WTC11 (cell line): Measurements from ENCODE around the gene GLB1L3. TPM values are rescaled to one million over a fixed set of nuclear protein-coding genes. Genes with fewer than 3 reads are reported as not detected.

Source experiments
- ATAC-seq: fragments of 200-7000 bp; cut with Tn5 transposase; 2 replicates; pipeline ENCODE4 v1.10.0; 2021; ENCODE audit warnings: mild to moderate bottlenecking, moderate library complexity
- CTCF ChIA-PET: fragments of 300-600 bp; sonication (Branson Sonifier 250); formaldehyde crosslinking; loops from one replicate; lab custom pipeline; 2021; ENCODE audit warnings: antibody characterized with exemption; lab: Charles Lee
- POLR2A ChIA-PET: fragments of 350-600 bp; sonication (Branson Sonifier 250); formaldehyde crosslinking; loops from one replicate; lab custom pipeline; 2021; ENCODE audit warnings: antibody characterized with exemption; lab: Charles Lee
- DNase-seq: peaks from one replicate; pipeline ENCODE4 v3.0.0; 2021; ENCODE audit warnings: low spot score
- H3K27ac Mint-ChIP-seq: 2 replicates; pipeline ENCODE4 v1.8.0; 2021; ENCODE audit warnings: mixed read lengths
- H3K27me3 Mint-ChIP-seq: 2 replicates; pipeline ENCODE4 v1.8.0; 2021; ENCODE audit warnings: low read depth, mild to moderate bottlenecking, moderate library complexity, mixed read lengths
- H3K36me3 Mint-ChIP-seq: 2 replicates; pipeline ENCODE4 v1.8.0; 2021; ENCODE audit warnings: mixed read lengths
- H3K4me1 Mint-ChIP-seq: 2 replicates; pipeline ENCODE4 v1.8.0; 2022; ENCODE audit warnings: mixed read lengths
- H3K4me3 Mint-ChIP-seq: 2 replicates; pipeline ENCODE4 v1.8.0; 2021; ENCODE audit warnings: mild to moderate bottlenecking, moderate library complexity, mixed read lengths
- H3K9me3 Mint-ChIP-seq: 2 replicates; pipeline ENCODE4 v1.8.0; 2021; ENCODE audit warnings: mixed read lengths
- AFF4 ChIP-seq: sonication (generic); formaldehyde crosslinking; IDR thresholded peaks from 2 replicates; pipeline ENCODE4 v1.8.1; 2023; ENCODE audit warnings: mild to moderate bottlenecking, missing genetic modification reagents, borderline replicate concordance
- ATF6 ChIP-seq: sonication (generic); formaldehyde crosslinking; IDR thresholded peaks from 2 replicates; pipeline ENCODE4 v1.8.1; 2023; ENCODE audit warnings: mild to moderate bottlenecking, missing genetic modification reagents
- CBFB ChIP-seq: sonication (generic); formaldehyde crosslinking; IDR thresholded peaks from 2 replicates; pipeline ENCODE4 v1.8.1; 2022; ENCODE audit warnings: mild to moderate bottlenecking, low read depth, missing genetic modification reagents
- CDX4 ChIP-seq: fragments of 250-450 bp; sonication (Bioruptor Pico); IDR thresholded peaks from 2 replicates; pipeline ENCODE4 v1.9.0; 2021; ENCODE audit warnings: moderate library complexity, mild to moderate bottlenecking, inconsistent platforms, borderline replicate concordance
- E2F4 ChIP-seq: sonication (generic); formaldehyde crosslinking; IDR thresholded peaks from 2 replicates; pipeline ENCODE4 v1.8.1; 2022; ENCODE audit warnings: low read depth, mild to moderate bottlenecking, moderate library complexity, missing genetic modification reagents, borderline replicate concordance
- EMX1 ChIP-seq: fragments of 250-450 bp; sonication (Bioruptor Pico); IDR thresholded peaks from 2 replicates; pipeline ENCODE4 v1.8.0; 2021; ENCODE audit warnings: mild to moderate bottlenecking
- FOXJ3 ChIP-seq: sonication (generic); formaldehyde crosslinking; IDR thresholded peaks from 2 replicates; pipeline ENCODE4 v1.9.0; 2021; ENCODE audit warnings: missing genetic modification reagents, mild to moderate bottlenecking, borderline replicate concordance
- FOXK1 ChIP-seq: sonication (generic); formaldehyde crosslinking; IDR thresholded peaks from 2 replicates; pipeline ENCODE4 v1.8.0; 2022; ENCODE audit warnings: mild to moderate bottlenecking, moderate library complexity, missing genetic modification reagents
- IRF1 ChIP-seq: sonication (generic); formaldehyde crosslinking; IDR thresholded peaks from 2 replicates; pipeline ENCODE4 v1.8.0; 2023; ENCODE audit warnings: missing genetic modification reagents
- MXD4 ChIP-seq: fragments of 250-450 bp; sonication (Bioruptor Pico); IDR thresholded peaks from 2 replicates; pipeline ENCODE4 v1.8.0; 2021; ENCODE audit warnings: mild to moderate bottlenecking, moderate library complexity, borderline replicate concordance
- NFATC4 ChIP-seq: fragments of 250-450 bp; sonication (Bioruptor Pico); IDR thresholded peaks from 2 replicates; pipeline ENCODE4 v1.9.0; 2021; ENCODE audit warnings: mild to moderate bottlenecking
- NFE2L1 ChIP-seq: sonication (generic); formaldehyde crosslinking; IDR thresholded peaks from 2 replicates; pipeline ENCODE4 v1.8.1; 2023; ENCODE audit warnings: missing genetic modification reagents
- RELA ChIP-seq: sonication (generic); formaldehyde crosslinking; IDR thresholded peaks from 2 replicates; pipeline ENCODE4 v1.8.1; 2022; ENCODE audit warnings: missing genetic modification reagents, mild to moderate bottlenecking, borderline replicate concordance
- SMAD3 ChIP-seq: sonication (generic); formaldehyde crosslinking; IDR thresholded peaks from 2 replicates; pipeline ENCODE4 v1.8.0; 2022; ENCODE audit warnings: missing genetic modification reagents, mild to moderate bottlenecking, borderline replicate concordance
- SP1 ChIP-seq: sonication (generic); formaldehyde crosslinking; conservative IDR thresholded peaks from 2 replicates; pipeline ENCODE4 v1.8.1; 2022; ENCODE audit warnings: missing genetic modification reagents
- ZNF121 ChIP-seq: sonication (generic); formaldehyde crosslinking; IDR thresholded peaks from 2 replicates; pipeline ENCODE4 v1.8.0; 2023; ENCODE audit warnings: missing genetic modification reagents
- ZNF232 ChIP-seq: sonication (generic); formaldehyde crosslinking; IDR thresholded peaks from 2 replicates; pipeline ENCODE4 v1.8.0; 2022; ENCODE audit warnings: mild to moderate bottlenecking, missing genetic modification reagents
- ZNF281 ChIP-seq: sonication (generic); formaldehyde crosslinking; IDR thresholded peaks from 2 replicates; pipeline ENCODE4 v1.8.0; 2023; ENCODE audit warnings: mild to moderate bottlenecking, missing genetic modification reagents
- ZNF396 ChIP-seq: fragments of 250-450 bp; sonication (Bioruptor Pico); IDR thresholded peaks from 2 replicates; pipeline ENCODE4 v1.8.0; 2021; ENCODE audit warnings: mild to moderate bottlenecking, moderate library complexity, borderline replicate concordance
- ZNF416 ChIP-seq: fragments of 250-450 bp; sonication (Bioruptor Pico); IDR thresholded peaks from 2 replicates; pipeline ENCODE4 v1.9.0; 2021; ENCODE audit warnings: mild to moderate bottlenecking, inconsistent platforms
- ZNF532 ChIP-seq: fragments of 250-450 bp; sonication (Bioruptor Pico); IDR thresholded peaks from 2 replicates; pipeline ENCODE4 v1.9.0; 2021; ENCODE audit warnings: mild to moderate bottlenecking, borderline replicate concordance
- total RNA-seq: library from RNA; stranded (reverse); gene quantifications from 3 replicates; pipeline ENCODE4 v1.2.3, GENCODE V29; 2021

GLB1L3 gene
- total RNA-seq, 1 experiment from 2014 or later: 50.2 TPM

GRCh38 chr11:134253188-134253993 lies 22.8 kb upstream of the GLB1L3 start, which contains the start of the genes ACAD8 and THYN1:
ACAD8 (plus strand) TSS chr11:134253568; CDS start chr11:134253601, 33 bp downstream.
THYN1 (minus strand) TSS chr11:134253352; CDS start chr11:134252882, 470 bp downstream.
- ChIA-PET CTCF (interaction anchor here (0.6 to 1.7 kb wide), 9 partner anchors 8 to 177 kb away, joined by 3 to 13 read pairs (median 4); partner anchors contain the start of genes NCAPD3 and VPS26B), POLR2A (interaction anchor here (1.1 to 1.2 kb wide), 3 partner anchors 14 to 29 kb away, joined by 3 to 4 read pairs (median 3); partner anchors contain the start of genes NCAPD3 and VPS26B)
- peak; percentile 98 for DNase-seq
- ATAC-seq: peak; percentile 99
- H3K4me3 Mint-ChIP-seq: peak within 1 kb of the TSS; percentile 89
- no peaks in the 10 kb centered on the region for H3K27me3 Mint-ChIP-seq
- H3K4me1 Mint-ChIP-seq: peaks cover 31% of the 10 kb centered on the region
- peaks cover 29% of the 10 kb centered on the region for H3K36me3 Mint-ChIP-seq
- no peaks in the 10 kb centered on the region for H3K9me3 Mint-ChIP-seq
- H3K27ac Mint-ChIP-seq: peak within 1 kb of the TSS; percentile 87
- TF ChIP-seq EMX1 (CRISPR knock-in tag) (no peak), FOXK1 (CRISPR knock-in tag) (peak; percentile 78; the same call in 1 of the 2 replicates), MXD4 (CRISPR knock-in tag) (no peak), AFF4 (no peak), ZNF532 (CRISPR knock-in tag) (no peak), SP1 (CRISPR knock-in tag) (peak; percentile 73), ZNF121 (CRISPR knock-in tag) (no peak), E2F4 (CRISPR knock-in tag) (no peak), FOXJ3 (no peak), ZNF416 (CRISPR knock-in tag) (no peak), ZNF232 (CRISPR knock-in tag) (0 out of 2 replicates have a peak, but pooled peaks have one; percentile 63), CDX4 (no peak), NFATC4 (CRISPR knock-in tag) (no peak), ZNF281 (CRISPR knock-in tag) (no peak), RELA (CRISPR knock-in tag) (no peak), IRF1 (no peak), CBFB (CRISPR knock-in tag) (no peak), SMAD3 (CRISPR knock-in tag) (peak; percentile 41; the same call in 1 of the 2 replicates), NFE2L1 (CRISPR knock-in tag) (no peak), ZNF396 (CRISPR knock-in tag) (no peak), ATF6 (CRISPR knock-in tag) (no peak)
